ENCODE data around the gene MTM1. TPM values are rescaled to one million over a fixed set of nuclear protein-coding genes. Genes with fewer than 3 reads are reported as not detected.

MTM1 gene
- total RNA-seq, 1 donor from 2014 or later = 12.1 TPM

- Mint-ChIP-seq H3K36me3 (ENCODE audit: insufficient read depth) (peaks cover 19% of the 10 kb centered on the region), H3K4me3 (ENCODE audit: low read depth) (no peak overlapping the region)
Observed at GRCh38 chrX:150602743-150603142, 34.3 kb downstream of the MTM1 start.

DNA sequence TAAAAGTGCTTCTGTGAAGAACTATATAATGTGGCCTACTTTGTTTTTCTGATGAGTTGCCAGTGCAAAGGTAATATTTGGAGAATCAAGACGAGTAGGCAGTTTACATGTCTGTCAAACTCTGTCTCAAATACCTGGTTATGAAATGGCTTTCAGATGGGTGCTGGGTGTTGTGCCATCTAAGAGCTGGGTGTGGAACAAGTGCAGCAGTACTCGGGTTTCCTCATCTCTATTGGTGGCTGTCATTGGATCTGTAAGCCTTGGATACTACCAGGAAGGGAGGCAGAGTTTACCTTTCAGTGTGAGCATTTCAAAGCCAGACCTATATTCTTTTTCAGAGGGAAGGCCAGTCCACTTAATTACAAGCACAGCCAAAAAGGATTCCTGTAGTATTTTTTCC is 37.2 kb downstream of the MTM1 start:
- Mint-ChIP-seq H3K27me3 (no peaks in the 10 kb centered on the region), H3K4me3 (ENCODE audit: low read depth) (no peak overlapping the region), H3K36me3 (ENCODE audit: insufficient read depth) (peaks cover 26% of the 10 kb centered on the region), H3K4me1 (ENCODE audit: low read depth) (no peaks in the 10 kb centered on the region), H3K9me3 (ENCODE audit: low read depth) (peaks cover 39% of the 10 kb centered on the region), H3K27ac (no peak overlapping the region)
- TF ChIP-seq, protein P1, sequence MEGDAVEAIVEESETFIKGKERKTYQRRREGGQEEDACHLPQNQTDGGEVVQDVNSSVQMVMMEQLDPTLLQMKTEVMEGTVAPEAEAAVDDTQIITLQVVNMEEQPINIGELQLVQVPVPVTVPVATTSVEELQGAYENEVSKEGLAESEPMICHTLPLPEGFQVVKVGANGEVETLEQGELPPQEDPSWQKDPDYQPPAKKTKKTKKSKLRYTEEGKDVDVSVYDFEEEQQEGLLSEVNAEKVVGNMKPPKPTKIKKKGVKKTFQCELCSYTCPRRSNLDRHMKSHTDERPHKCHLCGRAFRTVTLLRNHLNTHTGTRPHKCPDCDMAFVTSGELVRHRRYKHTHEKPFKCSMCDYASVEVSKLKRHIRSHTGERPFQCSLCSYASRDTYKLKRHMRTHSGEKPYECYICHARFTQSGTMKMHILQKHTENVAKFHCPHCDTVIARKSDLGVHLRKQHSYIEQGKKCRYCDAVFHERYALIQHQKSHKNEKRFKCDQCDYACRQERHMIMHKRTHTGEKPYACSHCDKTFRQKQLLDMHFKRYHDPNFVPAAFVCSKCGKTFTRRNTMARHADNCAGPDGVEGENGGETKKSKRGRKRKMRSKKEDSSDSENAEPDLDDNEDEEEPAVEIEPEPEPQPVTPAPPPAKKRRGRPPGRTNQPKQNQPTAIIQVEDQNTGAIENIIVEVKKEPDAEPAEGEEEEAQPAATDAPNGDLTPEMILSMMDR (IDR thresholded peaks at IDR 0.05; ENCODE audit: unreplicated experiment) = no peak
- no peak for DNase-seq (ENCODE audit: low spot score, unreplicated experiment)

More at GRCh38 chrX:150602743-150603142, 34.3 kb downstream of the MTM1 start:
- Mint-ChIP-seq H3K27me3 (no peaks in the 10 kb centered on the region), H3K9me3 (ENCODE audit: low read depth) (peaks cover 28% of the 10 kb centered on the region), H3K4me1 (ENCODE audit: low read depth) (no peaks in the 10 kb centered on the region), H3K27ac (no peak overlapping the region)
- TF ChIP-seq, protein P1 (IDR thresholded peaks at IDR 0.05; ENCODE audit: unreplicated experiment) = no peak
- DNase-seq (ENCODE audit: low spot score, unreplicated experiment) = no peak

DNA sequence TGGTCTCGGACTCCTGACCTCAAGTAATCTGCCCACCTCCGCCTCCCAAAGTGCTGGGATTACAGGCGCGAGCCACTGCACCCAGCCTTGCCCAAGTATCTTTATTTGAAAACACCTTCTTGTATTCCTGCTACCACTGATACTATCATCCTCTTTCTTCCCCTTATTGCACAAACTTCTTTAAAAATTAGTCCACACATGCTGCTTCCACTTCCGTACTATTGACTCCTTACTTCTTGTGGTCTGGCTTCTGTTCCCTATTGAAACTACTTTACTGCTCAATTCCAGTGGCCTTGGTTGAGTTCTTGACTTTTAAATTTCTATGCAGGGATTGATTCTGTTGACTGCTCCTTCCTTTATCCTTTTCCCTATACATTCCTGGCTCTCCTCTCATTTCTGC is 38.8 kb downstream of the MTM1 start:
- no peak overlapping the region for H3K4me3 Mint-ChIP-seq (ENCODE audit: low read depth)
- TF ChIP-seq, protein P1 (IDR thresholded peaks at IDR 0.05; ENCODE audit: unreplicated experiment) = no peak
- H3K4me1 Mint-ChIP-seq (ENCODE audit: low read depth) = no peaks in the 10 kb centered on the region
- no peaks in the 10 kb centered on the region for H3K27me3 Mint-ChIP-seq
- peaks cover 33% of the 10 kb centered on the region for H3K9me3 Mint-ChIP-seq (ENCODE audit: low read depth)
- H3K27ac Mint-ChIP-seq = no peak overlapping the region
- H3K36me3 Mint-ChIP-seq (ENCODE audit: insufficient read depth) = peaks cover 22% of the 10 kb centered on the region
- DNase-seq (ENCODE audit: low spot score, unreplicated experiment) = no peak

DNA sequence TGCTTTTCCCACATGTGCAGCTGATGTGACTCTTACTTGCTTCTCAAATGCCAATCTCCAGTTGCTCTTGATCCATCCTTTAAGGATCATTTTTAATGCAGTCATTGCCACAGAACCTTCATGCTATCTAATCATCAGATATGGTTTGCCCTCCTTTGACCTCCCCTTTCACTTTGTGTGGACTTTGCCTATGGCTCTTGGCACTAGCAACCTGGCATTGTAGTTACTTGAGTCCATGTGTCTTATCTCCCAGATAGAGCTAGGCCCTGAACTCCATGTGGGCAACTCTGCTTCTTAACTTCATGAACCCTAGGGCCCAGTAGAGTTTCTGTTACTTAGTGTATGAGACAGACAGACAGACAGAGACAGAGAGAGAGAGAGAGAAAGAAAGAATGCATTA is 41.6 kb downstream of the MTM1 start:
- Mint-ChIP-seq H3K4me3 (ENCODE audit: low read depth) (no peak overlapping the region), H3K4me1 (ENCODE audit: low read depth) (no peaks in the 10 kb centered on the region), H3K27me3 (no peaks in the 10 kb centered on the region), H3K9me3 (ENCODE audit: low read depth) (peaks cover 29% of the 10 kb centered on the region), H3K27ac (no peak overlapping the region), H3K36me3 (ENCODE audit: insufficient read depth) (peaks cover 15% of the 10 kb centered on the region)
- DNase-seq (ENCODE audit: low spot score, unreplicated experiment) = no peak
- TF ChIP-seq, protein P1 (IDR thresholded peaks at IDR 0.05; ENCODE audit: unreplicated experiment) = no peak

DNA sequence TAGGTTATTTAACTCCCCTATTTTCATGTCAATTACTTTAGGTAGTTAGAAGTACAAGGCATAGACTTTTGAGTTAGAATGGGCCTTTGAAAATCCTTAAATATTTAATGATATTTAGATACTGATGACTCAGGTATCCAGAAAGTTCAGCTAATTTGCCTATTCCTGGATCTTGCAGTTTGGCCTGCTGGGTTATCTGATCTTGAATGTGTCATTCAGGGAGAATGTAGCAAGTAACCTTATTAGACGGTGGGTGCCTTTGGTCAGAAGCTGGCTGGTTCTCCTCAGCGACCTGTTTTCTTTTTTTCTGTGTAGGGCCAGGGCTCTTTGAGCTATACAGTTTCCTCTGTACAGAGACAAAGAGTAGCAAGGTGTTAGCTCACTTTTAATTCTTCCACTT is 42.0 kb downstream of the MTM1 start:
- H3K9me3 Mint-ChIP-seq (ENCODE audit: low read depth) = peaks cover 29% of the 10 kb centered on the region
- TF ChIP-seq, protein P1 (IDR thresholded peaks at IDR 0.05; ENCODE audit: unreplicated experiment) = no peak
- H3K27me3 Mint-ChIP-seq = no peaks in the 10 kb centered on the region
- no peaks in the 10 kb centered on the region for H3K4me1 Mint-ChIP-seq (ENCODE audit: low read depth)
- no peak overlapping the region for H3K27ac Mint-ChIP-seq
- no peak for DNase-seq (ENCODE audit: low spot score, unreplicated experiment)
- no peak overlapping the region for H3K4me3 Mint-ChIP-seq (ENCODE audit: low read depth)
- peaks cover 17% of the 10 kb centered on the region for H3K36me3 Mint-ChIP-seq (ENCODE audit: insufficient read depth)
